ENCODE results near the gene SPI1.

The SPI1 gene

GRCh38 chr11:47413351-47413750, 35.0 kb upstream of the SPI1 start:
- Mint-ChIP-seq H3K4me1 (peaks cover 17% of the 10 kb centered on the region), H3K27me3 (ENCODE audit: low read depth, poor library complexity) (no peaks in the 10 kb centered on the region), H3K9me3 (no peaks in the 10 kb centered on the region), H3K27ac (no peak overlapping the region), H3K36me3 (ENCODE audit: low read depth) (peaks cover 16% of the 10 kb centered on the region), H3K4me3 (no peak overlapping the region)
- TF ChIP-seq, protein P1, sequence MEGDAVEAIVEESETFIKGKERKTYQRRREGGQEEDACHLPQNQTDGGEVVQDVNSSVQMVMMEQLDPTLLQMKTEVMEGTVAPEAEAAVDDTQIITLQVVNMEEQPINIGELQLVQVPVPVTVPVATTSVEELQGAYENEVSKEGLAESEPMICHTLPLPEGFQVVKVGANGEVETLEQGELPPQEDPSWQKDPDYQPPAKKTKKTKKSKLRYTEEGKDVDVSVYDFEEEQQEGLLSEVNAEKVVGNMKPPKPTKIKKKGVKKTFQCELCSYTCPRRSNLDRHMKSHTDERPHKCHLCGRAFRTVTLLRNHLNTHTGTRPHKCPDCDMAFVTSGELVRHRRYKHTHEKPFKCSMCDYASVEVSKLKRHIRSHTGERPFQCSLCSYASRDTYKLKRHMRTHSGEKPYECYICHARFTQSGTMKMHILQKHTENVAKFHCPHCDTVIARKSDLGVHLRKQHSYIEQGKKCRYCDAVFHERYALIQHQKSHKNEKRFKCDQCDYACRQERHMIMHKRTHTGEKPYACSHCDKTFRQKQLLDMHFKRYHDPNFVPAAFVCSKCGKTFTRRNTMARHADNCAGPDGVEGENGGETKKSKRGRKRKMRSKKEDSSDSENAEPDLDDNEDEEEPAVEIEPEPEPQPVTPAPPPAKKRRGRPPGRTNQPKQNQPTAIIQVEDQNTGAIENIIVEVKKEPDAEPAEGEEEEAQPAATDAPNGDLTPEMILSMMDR (IDR thresholded peaks at IDR 0.05): no peak
- DNase-seq: no peak

GRCh38 chr11:47411884-47412746, 33.8 kb upstream of the SPI1 start:
- H3K36me3 Mint-ChIP-seq (ENCODE audit: low read depth): peaks cover 12% of the 10 kb centered on the region
- peak; percentile 78 for DNase-seq
- TF ChIP-seq, protein P1 (IDR thresholded peaks at IDR 0.05): peak; percentile 74
- H3K27me3 Mint-ChIP-seq (ENCODE audit: low read depth, poor library complexity): no peaks in the 10 kb centered on the region
- no peak overlapping the region for H3K4me3 Mint-ChIP-seq
- no peaks in the 10 kb centered on the region for H3K9me3 Mint-ChIP-seq
- no peak overlapping the region for H3K27ac Mint-ChIP-seq
- H3K4me1 Mint-ChIP-seq: peaks cover 25% of the 10 kb centered on the region

DNA sequence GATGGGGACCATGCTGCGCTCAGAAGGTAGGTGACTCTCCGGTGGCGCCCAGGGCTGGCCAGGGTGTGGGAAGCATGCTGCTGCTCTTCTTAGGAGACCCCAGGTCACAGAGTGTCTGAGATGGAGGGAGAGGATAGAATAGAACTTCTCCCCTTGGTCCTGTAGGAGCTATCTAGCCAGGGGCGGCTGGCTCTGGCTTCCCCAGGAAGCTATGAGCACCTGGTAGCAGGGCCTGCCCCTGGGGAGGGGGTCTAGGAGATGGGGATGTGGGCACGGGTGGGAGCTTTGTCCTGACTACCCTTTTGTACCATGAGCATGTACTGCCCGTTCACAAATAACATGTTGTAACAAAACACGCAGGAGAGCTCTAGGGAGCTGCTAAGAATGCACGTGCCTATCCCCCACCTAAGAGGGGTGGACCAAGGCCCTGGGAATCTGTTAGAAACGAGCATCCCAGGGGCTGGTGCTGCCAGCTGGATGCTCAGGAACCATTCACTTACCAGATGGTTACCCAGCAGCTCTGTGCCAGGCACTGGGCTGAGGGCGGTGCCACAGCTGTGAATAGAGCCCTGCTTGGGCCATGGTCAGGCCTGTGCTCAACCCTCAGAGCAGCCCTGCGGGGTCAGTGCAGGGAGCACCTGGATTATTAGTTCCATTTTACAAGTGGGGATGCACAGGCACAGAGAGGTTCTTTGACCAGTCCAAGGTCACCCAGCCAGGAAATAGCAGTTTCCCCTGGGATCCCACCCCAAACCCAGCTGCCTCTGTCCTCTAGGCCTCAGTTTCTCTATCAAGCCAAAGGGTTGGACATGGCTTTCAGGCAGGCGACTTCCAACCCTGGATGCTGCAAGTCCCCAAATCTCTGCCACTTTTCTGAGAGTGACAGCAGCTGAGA, 32.3 kb upstream of the SPI1 start:
- DNase-seq: no peak
- Mint-ChIP-seq H3K36me3 (ENCODE audit: low read depth) (peaks cover 12% of the 10 kb centered on the region), H3K27ac (peak overlapping the region; percentile 61), H3K27me3 (ENCODE audit: low read depth, poor library complexity) (no peaks in the 10 kb centered on the region), H3K4me1 (peaks cover 29% of the 10 kb centered on the region), H3K4me3 (peak overlapping the region; percentile 30), H3K9me3 (no peaks in the 10 kb centered on the region)
- TF ChIP-seq, protein P1 (IDR thresholded peaks at IDR 0.05): no peak

- Mint-ChIP-seq H3K4me1 (peaks cover 29% of the 10 kb centered on the region), H3K36me3 (ENCODE audit: low read depth) (peaks cover 12% of the 10 kb centered on the region), H3K27ac (peak overlapping the region; percentile 61), H3K4me3 (peak overlapping the region; percentile 92), H3K27me3 (ENCODE audit: low read depth, poor library complexity) (no peaks in the 10 kb centered on the region), H3K9me3 (no peaks in the 10 kb centered on the region)
- TF ChIP-seq, protein P1 (IDR thresholded peaks at IDR 0.05): no peak
- DNase-seq: no peak
Observed at GRCh38 chr11:47409440-47410369, 31.4 kb upstream of the SPI1 start.

GRCh38 chr11:47408598-47409439, 30.5 kb upstream of the SPI1 start:
- DNase-seq: peak; percentile 47

More at GRCh38 chr11:47408598-47409439, 30.5 kb upstream of the SPI1 start:
- Mint-ChIP-seq H3K36me3 (ENCODE audit: low read depth) (peaks cover 8% of the 10 kb centered on the region), H3K27ac (peak overlapping the region; percentile 29), H3K4me3 (peak overlapping the region; percentile 92), H3K27me3 (ENCODE audit: low read depth, poor library complexity) (no peaks in the 10 kb centered on the region), H3K4me1 (peaks cover 26% of the 10 kb centered on the region), H3K9me3 (no peaks in the 10 kb centered on the region)
- TF ChIP-seq, protein P1 (IDR thresholded peaks at IDR 0.05): no peak

Measured in nephron progenitor cell (in vitro differentiated cells).